OCI-LY7 (cell line): ENCODE results near the gene TBC1D2B. TPM values are rescaled to one million over a fixed set of nuclear protein-coding genes. Genes with fewer than 3 reads are reported as not detected.

Experiments
- BruUV-seq: library from RNA; stranded (reverse); fragments of 400-500 nt; replicated peaks from 2 replicates; lab custom pipeline; 2021; lab: Mats Ljungman, UMichigan
- CTCF ChIA-PET: fragments of 300-600 bp; sonication (Branson Sonifier 250); formaldehyde crosslinking; loops from one replicate; lab custom pipeline; 2022; ENCODE audit warnings: antibody characterized with exemption; ENCODE audit not compliant: unreplicated experiment; lab: Charles Lee
- POLR2A ChIA-PET: fragments of 300-600 bp; sonication (Branson Sonifier 250); formaldehyde crosslinking; loops from one replicate; lab custom pipeline; 2022; ENCODE audit warnings: antibody characterized with exemption; lab: Charles Lee
- DNase-seq: peaks from one replicate; pipeline ENCODE4 v3.0.0-alpha.2; 2015; ENCODE audit warnings: low spot score
- H2AFZ ChIP-seq: fragments of 200-600 bp; sonication (generic), shearing (Covaris generic); 2 replicates; pipeline ENCODE4 v1.6.1; 2014; ENCODE audit warnings: mild to moderate bottlenecking, antibody characterized with exemption, low read length, moderate library complexity
- H3K27ac ChIP-seq: fragments of 200-600 bp; sonication (generic); 2 replicates; pipeline ENCODE4 v1.5.1; 2014; ENCODE audit warnings: mixed run types, low read depth, mild to moderate bottlenecking, moderate library complexity, low read length, inconsistent platforms; ENCODE audit not compliant: poor library complexity, severe bottlenecking
- H3K36me3 ChIP-seq: fragments of 200-600 bp; sonication (generic); 2 replicates; pipeline ENCODE4 v1.6.1; 2014; ENCODE audit warnings: mild to moderate bottlenecking, antibody characterized with exemption, low read length, moderate library complexity, mixed read lengths; ENCODE audit not compliant: insufficient read depth
- H3K4me1 ChIP-seq: fragments of 200-600 bp; sonication (generic); 2 replicates; pipeline ENCODE4 v1.5.1; 2014; ENCODE audit warnings: mild to moderate bottlenecking, low read length; ENCODE audit not compliant: insufficient read depth, poor library complexity, severe bottlenecking
- H3K4me2 ChIP-seq: fragments of 200-600 bp; sonication (generic); 2 replicates; pipeline ENCODE4 v1.6.1; 2014; ENCODE audit warnings: mild to moderate bottlenecking, low read length
- H3K4me3 ChIP-seq: fragments of 200-600 bp; sonication (generic); 2 replicates; pipeline ENCODE4 v1.5.1; 2014; ENCODE audit warnings: mild to moderate bottlenecking, low read depth, low read length; ENCODE audit not compliant: poor library complexity, severe bottlenecking
- H3K79me2 ChIP-seq: fragments of 200-600 bp; sonication (generic); 2 replicates; pipeline ENCODE4 v1.6.1; 2016; ENCODE audit warnings: low read depth, mild to moderate bottlenecking, low read length, moderate library complexity, mixed read lengths; ENCODE audit not compliant: insufficient read depth
- H3K9me2 ChIP-seq: fragments of 200-600 bp; sonication (generic); 2 replicates; pipeline ENCODE4 v1.6.1; 2016; ENCODE audit warnings: mild to moderate bottlenecking, low read length, mixed read lengths; ENCODE audit not compliant: insufficient read depth
- H3K9me3 ChIP-seq: fragments of 200-600 bp; sonication (generic); 2 replicates; pipeline ENCODE4 v1.6.1; 2014; ENCODE audit warnings: mild to moderate bottlenecking, mixed run types, low read length, mixed read lengths
- H4K20me1 ChIP-seq: fragments of 200-600 bp; sonication (generic); 2 replicates; pipeline ENCODE4 v1.6.1; 2014; ENCODE audit warnings: mild to moderate bottlenecking, antibody characterized with exemption, low read length, moderate library complexity, mixed read lengths; ENCODE audit not compliant: insufficient read depth
- EZH2phosphoT487 ChIP-seq: fragments of 200-600 bp; sonication (generic); IDR thresholded peaks from 2 replicates; pipeline ENCODE4 v1.6.1; 2018; ENCODE audit warnings: low read depth, borderline replicate concordance, mild to moderate bottlenecking, mixed run types, antibody characterized with exemption, low read length, moderate library complexity, mixed read lengths
- intact Hi-C: fragments of 100-400 bp; cut with micrococcal nuclease; formaldehyde crosslinking; loops from one replicate; pipeline ENCODE4 v1.10.0; 2022; ENCODE audit not compliant: unreplicated experiment
- total RNA-seq, 2 experiments: library from RNA; depleted of rRNA in 1 of 2; stranded (reverse); fragments of >200 nt in 1 of 2; shearing (Covaris generic) in 1 of 2; gene quantifications; 2 replicates each; pipeline ENCODE4 v1.2.3, GENCODE V29; 2014 to 2022
- TF ChIP-seq, protein P1 (sequence below): fragments of 200-600 bp; sonication (generic); conservative IDR thresholded peaks from 2 replicates; pipeline ENCODE4 v1.5.1; 2014; ENCODE audit warnings: mild to moderate bottlenecking, antibody characterized with exemption, low read length, moderate library complexity, mixed read lengths

The TBC1D2B gene
- total RNA-seq, 2 experiments from 2014 or later: 30.9 to 41.5 TPM

DNA sequence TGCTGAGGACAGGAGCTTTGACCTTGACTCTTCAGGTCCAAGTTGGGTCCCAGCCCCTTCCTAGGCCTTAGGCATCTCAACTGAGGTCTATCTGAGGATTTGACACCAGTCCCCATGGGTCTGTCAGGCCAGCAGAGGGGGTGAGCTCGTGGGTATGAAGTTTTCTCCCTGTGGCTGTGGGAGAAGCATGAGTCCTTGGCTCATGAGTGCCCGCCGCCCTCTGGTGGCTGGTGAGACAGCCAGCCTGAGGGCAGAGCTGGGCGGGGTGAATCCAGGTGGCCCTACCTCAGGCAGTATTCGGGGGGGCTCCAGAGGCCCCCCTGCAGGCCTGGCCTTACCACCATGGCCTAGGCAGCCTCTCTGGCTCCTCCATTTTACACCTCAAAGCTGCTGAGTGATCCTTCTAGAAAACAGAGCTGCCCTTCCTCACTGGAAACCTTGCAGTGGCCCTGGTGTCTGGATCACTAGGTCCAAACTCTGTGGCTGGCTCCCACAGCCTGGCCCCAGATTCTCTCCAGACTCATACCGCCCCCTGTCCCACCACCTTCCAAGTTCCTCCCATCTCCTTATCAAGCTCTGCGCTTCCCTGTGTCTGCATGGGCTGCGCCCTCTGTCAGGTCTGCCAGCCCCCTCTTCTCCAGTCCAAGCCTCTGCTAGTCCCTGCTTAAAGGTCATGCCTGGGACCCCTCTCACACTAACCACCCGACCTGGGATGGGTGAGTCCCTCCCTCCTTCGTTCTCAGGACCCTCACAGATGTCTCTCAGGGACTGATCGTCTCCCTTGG, 31.0 kb upstream of the TBC1D2B start:
- H3K36me3 ChIP-seq: no peaks in the 10 kb centered on the region
- H3K4me3 ChIP-seq: no peak overlapping the region
- no peak overlapping the region for H3K4me2 ChIP-seq
- no peaks in the 10 kb centered on the region for H4K20me1 ChIP-seq
- no peaks in the 10 kb centered on the region for H3K9me2 ChIP-seq
- H3K79me2 ChIP-seq: no peaks in the 10 kb centered on the region
- H3K9me3 ChIP-seq: no peaks in the 10 kb centered on the region
- ChIA-PET CTCF (interaction anchor here (0.6 to 1.6 kb wide), 7 partner anchors 39 to 226 kb away, joined by 3 to 10 read pairs (median 4); no protein-coding TSS in a partner anchor), POLR2A (interaction anchor here (0.6 to 1.2 kb wide), 4 partner anchors 37 to 764 kb away, joined by 3 to 4 read pairs (median 4); no protein-coding TSS in a partner anchor)
- no peaks in the 10 kb centered on the region for H3K4me1 ChIP-seq
- H3K27ac ChIP-seq: no peak overlapping the region
- BruUV-seq: no TSS peak
- no peak overlapping the region for H2AFZ ChIP-seq
- intact Hi-C loops: loop anchor here (1.0 kb wide), 4 partner anchors 108 to 198 kb away; no protein-coding TSS in a partner anchor
- DNase-seq: peak; percentile 90
- TF ChIP-seq, protein P1, sequence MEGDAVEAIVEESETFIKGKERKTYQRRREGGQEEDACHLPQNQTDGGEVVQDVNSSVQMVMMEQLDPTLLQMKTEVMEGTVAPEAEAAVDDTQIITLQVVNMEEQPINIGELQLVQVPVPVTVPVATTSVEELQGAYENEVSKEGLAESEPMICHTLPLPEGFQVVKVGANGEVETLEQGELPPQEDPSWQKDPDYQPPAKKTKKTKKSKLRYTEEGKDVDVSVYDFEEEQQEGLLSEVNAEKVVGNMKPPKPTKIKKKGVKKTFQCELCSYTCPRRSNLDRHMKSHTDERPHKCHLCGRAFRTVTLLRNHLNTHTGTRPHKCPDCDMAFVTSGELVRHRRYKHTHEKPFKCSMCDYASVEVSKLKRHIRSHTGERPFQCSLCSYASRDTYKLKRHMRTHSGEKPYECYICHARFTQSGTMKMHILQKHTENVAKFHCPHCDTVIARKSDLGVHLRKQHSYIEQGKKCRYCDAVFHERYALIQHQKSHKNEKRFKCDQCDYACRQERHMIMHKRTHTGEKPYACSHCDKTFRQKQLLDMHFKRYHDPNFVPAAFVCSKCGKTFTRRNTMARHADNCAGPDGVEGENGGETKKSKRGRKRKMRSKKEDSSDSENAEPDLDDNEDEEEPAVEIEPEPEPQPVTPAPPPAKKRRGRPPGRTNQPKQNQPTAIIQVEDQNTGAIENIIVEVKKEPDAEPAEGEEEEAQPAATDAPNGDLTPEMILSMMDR: peak; percentile 96
- no peak for TF ChIP-seq EZH2phosphoT487

DNA sequence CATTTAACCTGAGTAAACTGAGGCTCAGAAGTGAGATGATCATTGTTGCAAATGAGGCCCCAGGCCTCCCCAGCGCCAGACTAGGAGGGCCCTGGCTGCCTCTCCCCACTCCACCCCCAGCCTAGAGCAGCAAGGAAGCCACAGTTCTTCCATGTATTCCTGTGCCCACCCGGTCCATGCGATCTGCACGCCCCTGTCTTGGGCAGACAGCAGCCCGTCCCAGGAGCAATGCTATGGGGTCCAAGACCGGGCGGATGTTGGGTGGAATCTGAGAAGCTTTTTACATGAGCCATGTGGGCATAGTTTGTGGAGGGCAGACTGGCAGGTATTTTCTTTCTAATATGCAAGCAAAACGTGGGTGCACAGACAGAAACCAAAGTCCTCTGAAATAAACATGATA, 30.0 kb upstream of the TBC1D2B start:
- intact Hi-C loops: no loop called here

More for the DNA sequence above, 30.0 kb upstream of the TBC1D2B start:
- CTCF ChIA-PET: interaction anchor here (1.6 kb wide), 1 partner anchor 107 kb away, joined by 10 read pairs; no protein-coding TSS in a partner anchor
- Histone ChIP-seq H3K36me3 (no peaks in the 10 kb centered on the region), H3K79me2 (no peaks in the 10 kb centered on the region), H3K4me2 (no peak overlapping the region), H3K9me3 (no peaks in the 10 kb centered on the region), H3K4me3 (no peak overlapping the region), H3K4me1 (no peaks in the 10 kb centered on the region), H3K9me2 (no peaks in the 10 kb centered on the region), H2AFZ (no peak overlapping the region), H3K27ac (no peak overlapping the region), H4K20me1 (no peaks in the 10 kb centered on the region)
- no peak for DNase-seq
- no TSS peak for BruUV-seq
- POLR2A ChIA-PET: interaction anchor here (0.7 kb wide), 1 partner anchor 326 kb away, joined by 4 read pairs; no protein-coding TSS in a partner anchor
- no peak for TF ChIP-seq EZH2phosphoT487
- TF ChIP-seq, protein P1: no peak
